Smooth muscle cell (in vitro differentiated cells): ENCODE measurements around the gene MAGEA8. TPM values are rescaled to one million over a fixed set of nuclear protein-coding genes. Genes with fewer than 3 reads are reported as not detected.
"Not testable (repeated sequence)": the region's sequence is repeated elsewhere in the genome, so short reads cannot be mapped to it uniquely, and the experiment has no call there.

ENCODE experiments used
- DNase-seq: peaks from one replicate; lab custom pipeline; 2025; ENCODE audit not compliant: unreplicated experiment; lab: John Stamatoyannopoulos, UW
- H2AFZ ChIP-seq: fragments of 200-600 bp; sonication (generic); 2 replicates; pipeline ENCODE4 v1.6.0; 2016; ENCODE audit warnings: antibody characterized with exemption, low read depth, mild to moderate bottlenecking
- H3F3A ChIP-seq: fragments of 200-600 bp; sonication (generic); 2 replicates; pipeline ENCODE4 v1.6.0; 2017; ENCODE audit warnings: antibody characterized with exemption, low read depth
- H3K27ac ChIP-seq: fragments of 200-600 bp; sonication (generic); 2 replicates; pipeline ENCODE4 v1.5.1; 2016; ENCODE audit warnings: low read depth, mild to moderate bottlenecking
- H3K27me3 ChIP-seq: fragments of 200-600 bp; sonication (generic); 2 replicates; pipeline ENCODE4 v1.6.1; 2016; ENCODE audit warnings: low read depth, mild to moderate bottlenecking
- H3K36me3 ChIP-seq: fragments of 200-600 bp; sonication (generic); 2 replicates; pipeline ENCODE4 v1.5.1; 2016; ENCODE audit warnings: low read depth
- H3K4me1 ChIP-seq: fragments of 200-600 bp; sonication (generic); 2 replicates; pipeline ENCODE4 v1.5.1; 2016; ENCODE audit warnings: low read depth
- H3K4me2 ChIP-seq: fragments of 200-600 bp; sonication (generic); 2 replicates; pipeline ENCODE4 v1.6.0; 2016; ENCODE audit warnings: mild to moderate bottlenecking
- H3K4me3 ChIP-seq: fragments of 200-600 bp; sonication (generic); 2 replicates; pipeline ENCODE4 v1.5.1; 2016; ENCODE audit warnings: mild to moderate bottlenecking
- H3K79me2 ChIP-seq: fragments of 200-600 bp; sonication (generic); 2 replicates; pipeline ENCODE4 v1.6.0; 2016; ENCODE audit warnings: low read depth, mild to moderate bottlenecking
- H3K9ac ChIP-seq: fragments of 200-600 bp; sonication (generic); 2 replicates; pipeline ENCODE4 v1.6.0; 2016; ENCODE audit warnings: low read depth
- H3K9me3 ChIP-seq: fragments of 200-600 bp; sonication (generic); replicated peaks from 2 replicates; pipeline ENCODE4 v1.5.1; 2016; ENCODE audit warnings: low read depth
- H4K20me1 ChIP-seq: fragments of 200-600 bp; sonication (generic); 2 replicates; pipeline ENCODE4 v1.6.0; 2016; ENCODE audit warnings: low read depth
- WGBS: methylation state at CpG from one replicate; pipeline ENCODE4 v1.1.7; 2016; ENCODE audit warnings: low lambda C conversion rate; 5-methylcytosine and 5-hydroxymethylcytosine counted together
- polyA plus RNA-seq: library from polyadenylated mRNA; unstranded; fragments of >200 nt; fragmentation: Nextera tagmentation; extraction: Ambion mirVana; gene quantifications from 2 replicates; pipeline ENCODE4 v1.2.1, GENCODE V29; 2016
- total RNA-seq: library from RNA; depleted of rRNA; stranded (reverse); fragments of >200 nt; gene quantifications from 2 replicates; pipeline ENCODE4 v1.2.3, GENCODE V29; 2014

The MAGEA8 gene
- total and polyA plus RNA-seq, 2 experiments from 2014 or later, result not detected

DNA sequence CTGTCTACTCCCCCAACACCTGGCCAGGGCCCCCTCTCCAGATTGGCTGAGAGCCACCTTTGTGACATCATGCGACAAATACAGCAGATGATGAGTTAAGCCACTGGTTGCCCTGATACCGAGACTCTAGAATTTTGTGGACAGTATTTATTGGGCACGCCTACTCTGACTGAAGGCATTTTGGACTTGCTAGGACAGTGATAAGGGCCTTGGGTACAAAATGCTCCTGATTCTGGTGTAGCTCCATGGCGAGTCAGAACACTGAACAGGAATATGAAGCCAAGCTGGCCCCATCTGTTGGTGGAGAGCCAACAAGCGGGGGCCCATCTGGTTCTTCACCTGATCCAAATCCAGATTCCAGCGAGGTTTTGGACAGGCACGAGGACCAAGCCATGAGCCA is 48.4 kb downstream of the MAGEA8 start, which contains the start of gene HSFX4:
Gene HSFX4, plus strand, starts transcription at position 174 of the 400 bp plus-strand sequence. Its CDS starts 72 bp downstream, at position 246.
- not testable (repeated sequence) for H2AFZ ChIP-seq, H3K27ac ChIP-seq, H4K20me1 ChIP-seq, H3K4me2 ChIP-seq, H3K4me1 ChIP-seq, H3K9me3 ChIP-seq, H3K36me3 ChIP-seq, H3F3A ChIP-seq, H3K9ac ChIP-seq, DNase-seq, H3K27me3 ChIP-seq, H3K4me3 ChIP-seq, H3K79me2 ChIP-seq
- 89% methylated on average over 3 of the region's 7 CpGs for WGBS

DNA sequence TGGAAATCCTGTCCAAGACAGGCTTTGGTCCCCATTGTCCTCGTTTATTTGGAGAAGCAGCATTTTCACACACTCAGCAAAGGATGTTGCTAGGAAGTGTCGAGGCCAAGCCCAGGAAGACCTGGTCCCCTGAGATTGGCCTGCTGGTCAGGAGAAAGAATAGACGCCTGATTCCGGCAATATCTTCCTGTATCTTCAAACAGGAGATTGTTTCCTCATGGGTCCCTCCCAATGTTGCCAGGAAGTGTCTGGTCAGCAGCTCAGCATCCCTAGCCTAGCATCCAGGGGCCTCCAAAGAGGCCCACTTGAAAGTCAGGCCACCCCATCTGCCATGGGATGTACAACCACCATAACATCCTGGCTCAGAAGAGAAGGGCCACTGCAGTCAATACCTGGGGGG is 50.4 kb downstream of the MAGEA8 start:
- H3K9ac ChIP-seq, H3F3A ChIP-seq, H3K79me2 ChIP-seq, H3K27me3 ChIP-seq, H3K4me1 ChIP-seq, H3K4me2 ChIP-seq, H4K20me1 ChIP-seq, H3K27ac ChIP-seq, H3K36me3 ChIP-seq, H3K4me3 ChIP-seq, DNase-seq, H3K9me3 ChIP-seq, H2AFZ ChIP-seq: not testable (repeated sequence)
- WGBS, result 74% methylated on average over 2 of the region's 4 CpGs

DNA sequence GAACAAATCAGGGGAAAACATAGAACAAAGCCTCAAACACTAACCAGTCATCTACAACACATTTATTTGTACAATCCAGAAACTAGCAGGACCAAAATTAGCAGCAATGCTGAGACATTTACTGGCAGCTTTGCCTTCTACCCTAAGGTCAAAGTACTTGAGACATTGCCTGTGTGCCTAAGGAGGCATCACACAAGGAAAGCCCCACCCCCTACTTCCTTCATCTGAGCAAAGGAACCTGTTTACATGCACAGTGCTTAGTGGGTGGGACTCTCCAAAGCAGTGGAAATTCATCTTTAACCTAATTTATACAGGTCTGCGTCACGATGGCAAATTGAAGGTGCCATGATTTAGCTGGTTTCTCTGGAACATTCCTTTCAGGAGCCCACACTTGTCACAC is 51.2 kb downstream of the MAGEA8 start:
- not testable (repeated sequence) for H3K9ac ChIP-seq, H3K79me2 ChIP-seq, H3K4me3 ChIP-seq, DNase-seq, H3K4me2 ChIP-seq, H3F3A ChIP-seq, H4K20me1 ChIP-seq, H3K27ac ChIP-seq, H3K4me1 ChIP-seq, H2AFZ ChIP-seq, H3K27me3 ChIP-seq, H3K9me3 ChIP-seq, H3K36me3 ChIP-seq
- WGBS, result 86% methylated on average over 2 of the region's 2 CpGs

DNA sequence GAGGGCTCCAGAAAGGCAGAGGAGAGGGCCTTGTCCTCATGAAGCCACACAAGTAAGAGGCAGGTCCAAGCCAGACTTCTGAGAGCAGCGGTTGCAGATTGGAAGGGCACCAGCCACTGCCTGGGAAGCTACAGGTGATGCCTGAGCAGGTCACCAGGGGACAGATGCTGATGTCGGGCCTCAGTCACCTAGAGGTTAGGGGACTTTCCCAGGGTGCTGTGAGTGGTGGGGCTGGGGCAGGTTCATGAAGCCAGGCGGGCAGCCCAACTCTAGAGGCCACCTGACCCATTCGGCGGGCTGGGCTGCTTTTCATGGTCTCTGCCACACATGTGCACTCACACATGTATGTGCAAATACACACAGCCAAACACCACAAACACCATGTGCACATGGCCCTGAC is 52.0 kb downstream of the MAGEA8 start:
- H3K79me2 ChIP-seq, H3K27me3 ChIP-seq, H2AFZ ChIP-seq, DNase-seq, H4K20me1 ChIP-seq, H3K27ac ChIP-seq, H3K9me3 ChIP-seq, H3K36me3 ChIP-seq, H3K4me2 ChIP-seq, H3F3A ChIP-seq, H3K4me1 ChIP-seq, H3K4me3 ChIP-seq, H3K9ac ChIP-seq: not testable (repeated sequence)
- WGBS, result 67% methylated on average over 1 of the region's 5 CpGs

DNA sequence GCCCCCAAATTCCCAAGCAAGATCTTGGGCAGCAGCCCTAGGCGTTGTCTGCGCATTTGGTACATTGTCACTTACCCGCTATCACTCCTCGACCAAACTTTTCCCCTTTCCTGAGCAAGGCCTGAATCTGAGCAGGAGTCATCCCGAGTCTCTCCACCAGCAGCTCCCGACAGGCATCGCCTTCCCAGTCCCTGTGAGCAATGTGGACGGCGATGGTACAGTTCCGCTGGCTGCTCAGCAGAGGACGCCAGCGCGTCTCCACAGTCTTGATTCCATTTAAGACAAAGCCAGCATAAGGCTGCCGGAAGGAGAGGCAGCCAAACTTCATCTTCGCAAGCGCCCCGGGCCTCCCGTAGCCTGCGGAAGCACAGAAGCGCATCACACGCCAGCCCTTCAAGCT is 52.6 kb downstream of the MAGEA8 start:
- H3K9me3 ChIP-seq, H3K4me3 ChIP-seq, H3K9ac ChIP-seq, H3K27ac ChIP-seq, H2AFZ ChIP-seq, H3K4me1 ChIP-seq, H3K36me3 ChIP-seq, H3F3A ChIP-seq, H3K27me3 ChIP-seq, DNase-seq, H4K20me1 ChIP-seq, H3K4me2 ChIP-seq: not testable (repeated sequence)
- peaks cover 10% of the 10 kb centered on the region for H3K79me2 ChIP-seq
- WGBS, result 92% methylated on average over 17 of the region's 21 CpGs

Other genes starting within 250 kb of the MAGEA8 start
- 33.1 and 33.4 TPM in 2 replicates for gene TMEM185A, start 249.4 kb upstream of the MAGEA8 start, total RNA-seq
- 38.6 and 39.7 TPM in 2 replicates for gene TMEM185A, start 249.4 kb upstream of the MAGEA8 start, polyA plus RNA-seq
- gene MAGEA11, start 169.1 kb upstream of the MAGEA8 start, total RNA-seq, result not detected in 2 replicates
- gene MAGEA11, start 169.1 kb upstream of the MAGEA8 start, polyA plus RNA-seq, result not detected in 2 replicates
- gene HSFX1, start 107.1 kb upstream of the MAGEA8 start, total RNA-seq, result 0.31 and 1.7 TPM in 2 replicates
- gene HSFX1, start 107.1 kb upstream of the MAGEA8 start, polyA plus RNA-seq, result 1.1 TPM in 2 replicates
- not detected in 2 replicates for gene MAGEA9, start 99.3 kb upstream of the MAGEA8 start, total RNA-seq
- not detected in 2 replicates for gene MAGEA9, start 99.3 kb upstream of the MAGEA8 start, polyA plus RNA-seq
- gene HSFX4, start 48.4 kb downstream of the MAGEA8 start, total RNA-seq, result not detected in 2 replicates
- gene HSFX4, start 48.4 kb downstream of the MAGEA8 start, polyA plus RNA-seq, result not detected in 2 replicates
- 31.2 and 31.3 TPM in 2 replicates for gene EOLA2, start 57.3 kb downstream of the MAGEA8 start, total RNA-seq
- gene EOLA2, start 57.3 kb downstream of the MAGEA8 start, polyA plus RNA-seq, result 50.6 and 52.5 TPM in 2 replicates